ENCODE results near the gene HRH1. TPM values are rescaled to one million over a fixed set of nuclear protein-coding genes. Genes with fewer than 3 reads are reported as not detected.
"Not testable (repeated sequence)": the region's sequence is repeated elsewhere in the genome, so short reads cannot be mapped to it uniquely, and the experiment has no call there.

The HRH1 gene
- total RNA-seq, 4 donors from 2014 or later = 2.0 to 9.7 (median 8.0) TPM

- H3K4me3 ChIP-seq = no peak overlapping the region
- H3K36me3 ChIP-seq = no peaks in the 10 kb centered on the region
- H3K27ac ChIP-seq = no peak overlapping the region
- TF ChIP-seq EP300 (IDR thresholded peaks at IDR 0.05; ENCODE audit: low read depth) = no peak
- TF ChIP-seq CTCF (IDR thresholded peaks at IDR 0.05) = no peak
- no peak for TF ChIP-seq POLR2A (IDR thresholded peaks at IDR 0.05)
- TF ChIP-seq POLR2AphosphoS5 (IDR thresholded peaks at IDR 0.05) = no peak
- intact Hi-C loops (cut with DNase I; ENCODE audit: low total_unique reads) (no loop called here), in situ Hi-C loops (cut with MboI; ENCODE audit: low pct_ligation_motif_present in 1 of 4, low pct_unique_long_range_greater_than_20kb in 1 of 4, low sequenced_read_pairs in 3 of 4) (no loop called here)
- no peaks in the 10 kb centered on the region for H3K27me3 ChIP-seq
- 86 to 87% methylated on average over 4 to 8 of the region's 8 CpGs for WGBS, 2 donors (ENCODE audit: low coverage in 1 of 2)
- no peak for DNase-seq
- H3K9me3 ChIP-seq = no peaks in the 10 kb centered on the region
- no peaks in the 10 kb centered on the region for H3K4me1 ChIP-seq
Measured at GRCh38 chr3:11128682-11129632, 25.3 kb upstream of the HRH1 start.

GRCh38 chr3:11130385-11130784, 23.9 kb upstream of the HRH1 start:
- intact Hi-C loops (cut with DNase I; ENCODE audit: low total_unique reads) (no loop called here), in situ Hi-C loops (cut with MboI; ENCODE audit: low pct_ligation_motif_present in 1 of 4, low pct_unique_long_range_greater_than_20kb in 1 of 4, low sequenced_read_pairs in 3 of 4) (no loop called here)
- Histone ChIP-seq H3K27me3 (no peaks in the 10 kb centered on the region), H3K36me3 (no peaks in the 10 kb centered on the region), H3K4me3 (no peak overlapping the region), H3K27ac (no peak overlapping the region), H3K9me3 (no peaks in the 10 kb centered on the region), H3K4me1 (no peaks in the 10 kb centered on the region)
- no peak for DNase-seq
- no peak for TF ChIP-seq EP300 (IDR thresholded peaks at IDR 0.05; ENCODE audit: low read depth)
- no peak for TF ChIP-seq POLR2AphosphoS5 (IDR thresholded peaks at IDR 0.05)
- TF ChIP-seq POLR2A (IDR thresholded peaks at IDR 0.05) = no peak
- TF ChIP-seq CTCF (IDR thresholded peaks at IDR 0.05) = no peak
- 89% methylated on average over 7 of the region's 7 CpGs; no CpG with 5 or more reads in 1 of the 2 donors for WGBS, 2 donors (ENCODE audit: low coverage in 1 of 2)

- Histone ChIP-seq H3K36me3 (no peaks in the 10 kb centered on the region), H3K4me3 (no peak overlapping the region), H3K27ac (no peak overlapping the region), H3K9me3 (no peaks in the 10 kb centered on the region), H3K4me1 (peaks cover 0 to 4% (median 0%) of the 10 kb centered on the region in 4 donors), H3K27me3 (no peaks in the 10 kb centered on the region)
- in situ Hi-C loops (cut with MboI; ENCODE audit: low pct_ligation_motif_present in 1 of 4, low pct_unique_long_range_greater_than_20kb in 1 of 4, low sequenced_read_pairs in 3 of 4) = no loop called here
- WGBS, 2 donors (ENCODE audit: low coverage in 1 of 2) = 55 to 71% methylated on average over 4 to 5 of the region's 5 CpGs
- intact Hi-C loops (cut with DNase I; ENCODE audit: low total_unique reads) = no loop called here
- DNase-seq = no peak
- TF ChIP-seq POLR2A (IDR thresholded peaks at IDR 0.05) (no peak), EP300 (IDR thresholded peaks at IDR 0.05; ENCODE audit: low read depth) (no peak), CTCF (IDR thresholded peaks at IDR 0.05) (no peak), POLR2AphosphoS5 (IDR thresholded peaks at IDR 0.05) (no peak)
Measured at GRCh38 chr3:11131371-11131770, 22.9 kb upstream of the HRH1 start.

GRCh38 chr3:11131886-11132285, 22.4 kb upstream of the HRH1 start:
- 70 to 89% methylated on average over 6 to 7 of the region's 7 CpGs for WGBS, 2 donors (ENCODE audit: low coverage in 1 of 2)

More at GRCh38 chr3:11131886-11132285, 22.4 kb upstream of the HRH1 start:
- H3K9me3 ChIP-seq; H3K36me3 ChIP-seq; intact Hi-C loops (cut with DNase I; ENCODE audit: low total_unique reads); H3K27me3 ChIP-seq; H3K4me1 ChIP-seq; H3K4me3 ChIP-seq; in situ Hi-C loops (cut with MboI; ENCODE audit: low pct_ligation_motif_present in 1 of 4, low pct_unique_long_range_greater_than_20kb in 1 of 4, low sequenced_read_pairs in 3 of 4); DNase-seq; H3K27ac ChIP-seq: not testable (repeated sequence)
